Fibroblast of skin of abdomen (primary cell): ENCODE measurements around the gene SRC.
A peak's percentile ranks its signal among the peaks of the same experiment; 100 is the strongest.
"Not testable (repeated sequence)": the region's sequence is repeated elsewhere in the genome, so short reads cannot be mapped to it uniquely, and the experiment has no call there.

ENCODE experiments used
- DNase-seq: peaks from one replicate; pipeline ENCODE4 v3.0.0-alpha.2; 2013

SRC gene

GRCh38 chr20:37364927-37365272 is 19.0 kb downstream of the SRC start:
- no peak for DNase-seq

GRCh38 chr20:37365760-37366638 is 20.1 kb downstream of the SRC start:
- DNase-seq = no peak

GRCh38 chr20:37366743-37367142 is 20.8 kb downstream of the SRC start:
- DNase-seq = peak; percentile 62

- no peak for DNase-seq
Measured at GRCh38 chr20:37369846-37370245, 23.9 kb downstream of the SRC start.

- not testable (repeated sequence) for DNase-seq
Measured at GRCh38 chr20:37371845-37372244, 25.9 kb downstream of the SRC start.

GRCh38 chr20:37372441-37372840 is 26.5 kb downstream of the SRC start:
- no peak for DNase-seq

GRCh38 chr20:37373020-37373598 is 27.2 kb downstream of the SRC start:
- DNase-seq = no peak

GRCh38 chr20:37375227-37375626 is 29.3 kb downstream of the SRC start:
- DNase-seq = no peak

GRCh38 chr20:37376324-37376723 is 30.4 kb downstream of the SRC start:
- DNase-seq = no peak

GRCh38 chr20:37376791-37377190 is 30.9 kb downstream of the SRC start:
- no peak for DNase-seq

GRCh38 chr20:37377346-37378081 is 31.6 kb downstream of the SRC start:
- no peak for DNase-seq

GRCh38 chr20:37378420-37378784 is 32.5 kb downstream of the SRC start:
- DNase-seq = no peak

GRCh38 chr20:37378785-37379598 is 33.1 kb downstream of the SRC start:
- peak; percentile 56 for DNase-seq

GRCh38 chr20:37379967-37380828 is 34.3 kb downstream of the SRC start:
- no peak for DNase-seq

- no peak for DNase-seq
Measured at GRCh38 chr20:37380864-37381579, 35.1 kb downstream of the SRC start.

GRCh38 chr20:37381621-37382471 is 35.9 kb downstream of the SRC start:
- no peak for DNase-seq

GRCh38 chr20:37382482-37383120 is 36.7 kb downstream of the SRC start:
- DNase-seq = no peak

GRCh38 chr20:37383229-37383989 is 37.5 kb downstream of the SRC start:
- no peak for DNase-seq

- DNase-seq = peak; percentile 51
Measured at GRCh38 chr20:37384683-37385174, 38.8 kb downstream of the SRC start.
